ENCODE measurements around the gene C1QTNF3.

- TF ChIP-seq CTCF (IDR thresholded peaks at IDR 0.05): no peak
- no peak for TF ChIP-seq POLR2AphosphoS5 (IDR thresholded peaks at IDR 0.05)
- TF ChIP-seq POLR2A (IDR thresholded peaks at IDR 0.05): no peak
- TF ChIP-seq EP300 (IDR thresholded peaks at IDR 0.05): no peak
Measured at GRCh38 chr5:34014626-34015025, 28.4 kb downstream of the C1QTNF3 start.
